Dedifferentiated amniotic fluid mesenchymal stem cell (primary cell): ENCODE measurements around the gene MAGEF1.

Experiments used
- DNase-seq: peaks from one replicate; pipeline ENCODE4 v3.0.0-alpha.2; 2016; ENCODE audit errors: extremely low spot score

MAGEF1 gene

DNA sequence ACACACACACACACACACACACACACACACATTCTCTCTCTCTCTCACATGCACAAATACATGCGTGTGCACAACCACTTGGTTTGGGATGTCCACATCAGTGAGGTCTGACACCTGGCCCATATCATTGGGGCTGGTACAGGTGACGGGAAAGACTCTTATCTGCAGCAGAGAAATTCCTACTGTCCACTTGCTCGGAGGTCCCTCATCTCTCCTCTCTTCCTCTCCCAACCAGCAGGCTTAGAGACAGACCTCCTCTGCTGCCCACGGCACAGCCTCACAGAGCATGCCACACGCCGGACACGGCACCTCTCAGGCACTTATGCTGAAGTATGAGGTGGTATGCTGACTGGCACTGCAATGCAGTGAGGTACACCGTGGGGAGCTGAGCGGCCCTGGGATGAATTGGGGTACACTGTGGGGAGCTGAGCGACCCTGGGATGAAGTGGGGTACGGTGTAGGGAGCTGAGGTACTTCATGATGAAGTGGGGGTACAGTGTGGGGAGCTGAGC is 41.7 kb downstream of the MAGEF1 start:
- no peak for DNase-seq

DNA sequence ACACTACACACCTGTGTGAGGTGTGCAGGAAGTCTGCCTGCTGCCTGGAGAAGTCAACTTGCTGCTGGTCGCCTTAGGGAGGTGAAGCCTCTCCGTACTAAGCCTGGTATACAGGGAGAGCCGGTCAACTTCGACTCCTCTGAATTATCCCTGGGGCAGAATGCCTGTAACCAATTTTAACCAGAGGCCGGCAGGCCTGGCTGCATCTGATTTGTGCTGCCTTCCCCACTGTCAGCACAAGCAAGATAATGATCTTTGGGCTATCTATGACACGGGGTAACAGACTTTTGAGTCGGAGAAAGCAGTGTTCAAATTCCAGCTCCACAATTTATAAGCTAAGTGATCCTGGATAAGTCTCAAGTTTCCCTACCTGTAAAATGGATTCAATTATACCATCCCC is 42.3 kb downstream of the MAGEF1 start:
- no peak for DNase-seq

DNA sequence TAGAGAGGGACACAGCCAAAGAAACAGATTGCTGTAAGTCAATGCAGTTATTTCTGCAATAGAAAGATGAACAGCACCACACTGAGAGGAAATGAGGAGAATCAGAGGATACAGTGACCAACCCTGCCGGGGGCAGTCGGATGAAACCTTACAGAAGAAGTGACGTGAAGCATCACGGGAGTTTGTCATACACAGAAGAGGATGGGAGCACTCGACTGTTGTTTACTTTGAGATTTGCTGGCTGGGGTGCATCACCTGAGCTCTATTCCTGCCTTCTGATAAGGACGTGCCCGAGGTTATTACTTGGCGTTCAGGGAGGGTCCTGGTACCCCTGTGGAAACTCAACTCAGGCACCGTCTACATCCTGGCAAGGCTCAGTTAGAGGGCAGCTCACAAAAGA is 45.4 kb downstream of the MAGEF1 start:
- DNase-seq, result no peak

DNA sequence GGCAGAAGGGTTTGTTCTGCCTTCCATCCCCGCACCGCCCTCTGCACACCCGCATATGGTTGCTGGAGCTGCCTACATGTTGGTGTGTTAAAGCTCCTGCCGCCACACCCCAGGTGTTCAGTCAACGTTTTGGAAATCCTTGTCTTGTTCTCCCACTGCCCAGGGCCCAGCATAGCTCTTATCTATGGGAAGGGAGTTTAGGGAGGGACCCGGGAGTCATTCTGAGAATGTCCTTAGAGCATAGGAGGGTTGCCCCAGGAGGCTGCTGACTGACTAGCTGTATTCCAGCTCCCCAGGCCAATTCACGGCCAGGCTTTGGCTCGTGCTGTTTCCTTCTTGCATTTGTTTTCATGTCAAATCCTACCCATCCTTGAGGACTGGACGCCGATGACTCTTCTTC is 46.8 kb downstream of the MAGEF1 start:
- DNase-seq, result no peak

DNA sequence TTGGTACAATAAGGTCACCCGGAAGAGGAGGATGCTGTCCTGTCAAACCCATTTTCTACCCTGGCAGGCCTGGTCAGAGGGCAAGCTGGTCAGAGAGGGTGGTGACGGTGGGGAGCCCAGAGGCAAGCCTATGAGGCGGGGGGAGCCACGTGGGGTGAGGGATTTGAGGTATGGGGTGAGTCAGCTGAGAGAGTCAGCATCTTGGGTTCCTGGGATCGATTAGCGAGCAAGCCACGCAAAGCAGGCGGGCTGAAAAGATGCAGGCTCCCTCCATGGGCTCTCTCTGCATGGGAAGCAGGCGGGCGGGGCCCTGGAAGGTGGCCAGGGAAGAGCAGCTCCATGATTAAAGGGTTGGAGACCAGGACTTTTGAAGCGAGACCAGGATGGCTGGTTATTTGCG is 48.1 kb downstream of the MAGEF1 start:
- DNase-seq, result no peak

DNA sequence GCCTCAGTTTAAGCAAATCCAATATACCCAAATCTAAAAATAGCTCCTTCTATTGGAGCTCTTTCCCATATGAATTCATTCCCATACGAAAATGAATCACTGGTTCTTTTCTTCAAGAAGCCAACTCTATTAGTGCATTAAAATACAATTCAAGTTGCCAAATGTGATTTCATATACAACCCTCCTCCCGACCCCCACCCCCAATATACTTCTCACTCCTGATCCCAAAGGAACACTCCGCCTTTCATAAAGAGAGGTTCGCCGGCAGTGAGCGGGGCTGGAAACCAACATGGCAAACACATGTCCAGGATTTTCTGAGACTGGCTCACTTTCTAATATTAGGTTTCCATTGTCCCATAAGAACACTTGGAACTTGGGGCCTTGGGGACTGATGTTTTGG is 48.5 kb downstream of the MAGEF1 start:
- no peak for DNase-seq

DNA sequence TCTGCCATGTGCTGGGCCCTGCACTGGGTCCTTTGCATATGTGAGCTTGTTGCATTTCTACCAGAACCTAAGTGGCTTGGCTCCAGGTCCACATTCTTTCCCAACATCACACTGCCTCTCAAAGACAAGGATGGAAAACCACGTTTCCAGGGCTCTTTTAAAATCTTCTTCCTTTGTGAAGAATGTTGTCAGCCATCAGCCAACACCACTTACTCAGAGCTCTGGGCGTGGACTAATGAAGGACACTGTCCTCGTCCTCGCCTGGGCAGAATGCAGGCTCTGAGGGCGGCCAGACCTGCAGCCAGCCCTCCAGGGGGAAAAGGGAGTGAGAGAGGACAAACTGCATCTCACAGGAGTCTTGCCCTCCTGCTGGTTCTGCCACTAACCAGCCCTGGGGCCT is 49.7 kb downstream of the MAGEF1 start:
- no peak for DNase-seq

DNA sequence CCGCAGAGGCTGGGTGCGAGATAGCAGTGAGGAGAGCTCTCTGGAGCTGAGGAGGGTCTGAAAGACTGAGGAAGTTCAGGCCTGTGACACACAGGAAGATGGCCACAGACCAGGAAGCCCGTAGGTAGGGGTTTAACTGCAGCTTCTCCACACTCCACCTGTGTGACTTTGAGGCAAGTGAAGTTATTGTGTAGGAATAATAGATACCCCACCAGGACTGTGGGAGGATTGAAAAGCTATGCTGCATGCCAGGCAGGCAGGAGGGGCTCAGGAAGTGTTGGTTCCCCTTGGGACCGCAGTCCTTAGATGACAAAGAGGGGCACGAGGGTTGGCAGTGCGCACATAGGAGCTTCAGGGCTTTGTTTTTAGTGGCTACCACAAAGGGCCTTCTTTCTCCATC is 50.9 kb downstream of the MAGEF1 start:
- DNase-seq, result no peak
